Measurements from ENCODE around the gene CHD5.
"Not testable (repeated sequence)": the region's sequence is repeated elsewhere in the genome, so short reads cannot be mapped to it uniquely, and the experiment has no call there.

The CHD5 gene

DNA sequence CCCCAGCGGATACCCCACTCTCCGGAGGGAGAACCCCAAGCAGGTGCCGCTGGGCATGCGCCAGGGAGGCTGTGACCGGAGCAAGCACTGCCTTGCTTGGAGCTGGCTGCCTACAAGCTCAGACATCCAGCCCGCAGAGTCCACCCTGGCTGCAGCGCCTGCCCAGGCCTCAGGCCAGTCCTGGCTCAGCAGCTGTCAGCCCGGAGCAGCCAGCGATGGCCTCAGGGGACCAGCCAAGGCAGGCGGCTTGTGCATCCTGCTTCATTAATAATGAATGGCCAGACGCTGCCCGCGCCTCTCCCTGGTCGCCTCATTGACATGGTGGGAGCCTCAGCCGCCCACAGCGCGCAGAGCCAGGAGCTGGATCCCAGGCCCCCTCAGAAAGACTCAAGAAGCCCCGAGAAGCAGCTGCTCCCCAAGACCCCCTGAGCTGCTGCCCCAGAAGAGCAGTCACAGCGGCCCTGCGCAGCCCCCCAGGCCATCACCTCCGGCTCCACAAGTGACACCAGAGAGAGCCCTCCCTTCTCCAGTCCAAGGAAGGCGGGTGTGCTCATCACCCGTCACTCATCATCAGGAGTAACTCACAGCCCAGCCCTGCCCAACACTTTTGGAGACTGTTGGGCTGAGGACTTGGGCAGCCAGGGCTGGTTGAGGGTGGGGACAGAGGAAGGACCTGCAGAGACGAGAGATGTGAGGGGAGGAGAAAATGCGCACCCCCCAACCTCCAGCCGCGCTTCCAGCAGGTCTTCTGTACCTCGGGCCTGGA is 114.8 kb downstream of the CHD5 start:
- peak; percentile 50 for DNase-seq (ENCODE audit: low read depth, low spot score)

DNA sequence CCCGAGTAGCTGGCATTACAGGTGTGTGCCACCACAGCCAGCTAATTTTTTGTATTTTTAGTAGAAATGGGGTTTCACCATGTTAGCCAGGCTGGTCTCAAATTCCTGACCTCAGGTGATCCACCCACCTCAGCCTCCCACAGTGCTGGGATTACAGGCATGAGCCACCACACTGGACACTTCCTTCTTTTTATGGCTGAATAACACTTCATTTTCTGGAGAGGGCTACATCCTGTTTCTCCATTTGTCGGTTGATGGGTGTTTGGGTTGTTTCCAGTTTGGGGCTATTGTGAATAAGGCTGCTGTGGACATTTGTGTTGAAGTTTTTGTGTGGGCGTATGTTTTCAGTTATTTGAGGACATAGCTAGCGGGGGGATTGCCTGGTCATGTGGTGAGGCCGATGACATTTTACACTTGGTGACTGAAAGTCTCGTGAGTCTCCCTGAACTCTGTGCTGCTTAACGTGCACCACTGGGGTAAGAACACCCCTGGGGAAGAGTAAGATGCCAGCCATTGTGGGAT is 116.5 kb downstream of the CHD5 start:
- not testable (repeated sequence) for DNase-seq (ENCODE audit: low read depth, low spot score)

DNA sequence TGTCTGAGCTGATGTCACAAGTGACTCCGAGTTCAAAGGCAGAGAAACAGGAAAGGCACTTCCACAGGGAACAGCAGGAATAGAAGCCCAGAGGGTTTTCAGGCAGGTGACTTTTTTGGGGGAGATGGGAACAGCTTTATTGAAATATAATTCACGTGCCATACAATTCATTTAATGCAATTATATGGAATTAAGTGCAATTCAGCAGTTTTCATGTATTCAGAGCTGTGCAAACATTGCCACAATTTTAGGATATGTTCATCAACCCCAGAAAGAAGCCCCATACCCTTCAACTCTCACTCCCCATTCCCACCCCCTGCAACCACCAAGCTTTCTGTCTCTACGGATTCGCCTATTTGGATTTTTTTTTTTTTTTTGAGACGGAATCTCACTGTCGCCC is 117.5 kb downstream of the CHD5 start:
- no peak for DNase-seq (ENCODE audit: low read depth, low spot score)

DNA sequence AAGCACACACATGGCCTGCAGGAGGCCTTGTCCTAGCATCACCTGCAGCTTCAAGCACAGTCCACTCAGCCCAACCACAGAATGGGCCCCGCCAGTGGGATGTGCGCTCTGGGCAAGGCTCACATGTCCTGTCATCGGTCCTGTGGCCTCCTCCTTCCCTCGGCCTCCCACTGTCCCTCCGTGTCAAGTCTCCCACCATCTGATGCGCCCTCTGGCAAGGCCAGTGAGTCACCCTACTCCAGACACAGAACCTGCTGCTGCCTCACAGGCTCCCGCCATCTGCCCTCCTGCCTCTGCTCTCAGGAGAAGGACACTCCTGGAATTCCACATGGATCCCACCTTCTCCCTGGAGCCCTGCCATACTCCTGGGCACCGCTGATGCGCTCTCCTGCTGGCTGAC is 120.3 kb downstream of the CHD5 start:
- DNase-seq (ENCODE audit: low read depth, low spot score) = peak; percentile 68

DNA sequence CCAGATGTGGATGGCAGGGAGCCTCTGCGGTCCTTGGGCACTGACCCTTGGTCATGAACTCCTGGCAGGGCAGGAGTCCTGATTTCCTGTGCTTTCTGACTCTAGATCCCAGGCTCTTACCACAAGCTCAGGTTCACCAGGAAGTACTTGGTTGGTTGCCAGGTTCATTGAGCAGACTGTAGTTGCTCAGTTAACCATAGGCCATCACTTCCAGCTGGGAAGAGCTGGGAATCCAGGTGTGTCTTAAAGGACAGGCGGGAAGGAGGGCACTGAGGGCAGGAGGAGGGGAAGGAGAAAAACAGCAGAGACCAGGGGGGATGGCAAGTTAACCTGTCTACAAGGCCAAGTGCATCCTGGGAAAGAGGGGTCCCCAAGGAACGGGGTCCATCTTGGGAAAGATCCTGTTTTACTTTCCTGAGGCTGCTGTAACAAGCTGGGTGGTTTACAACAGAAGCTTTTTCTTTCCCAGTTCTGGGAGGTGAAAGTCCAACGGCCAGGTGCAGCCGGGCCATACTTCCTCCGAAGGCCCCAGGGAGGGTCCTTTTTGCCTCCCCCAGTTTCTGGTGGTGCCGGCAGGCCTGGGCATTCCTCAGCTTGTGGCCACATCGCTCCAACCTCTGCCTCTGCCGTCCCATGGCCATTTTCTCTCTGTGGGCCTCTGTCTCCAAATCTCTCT is 122.8 kb downstream of the CHD5 start:
- no peak for DNase-seq (ENCODE audit: low read depth, low spot score)

DNA sequence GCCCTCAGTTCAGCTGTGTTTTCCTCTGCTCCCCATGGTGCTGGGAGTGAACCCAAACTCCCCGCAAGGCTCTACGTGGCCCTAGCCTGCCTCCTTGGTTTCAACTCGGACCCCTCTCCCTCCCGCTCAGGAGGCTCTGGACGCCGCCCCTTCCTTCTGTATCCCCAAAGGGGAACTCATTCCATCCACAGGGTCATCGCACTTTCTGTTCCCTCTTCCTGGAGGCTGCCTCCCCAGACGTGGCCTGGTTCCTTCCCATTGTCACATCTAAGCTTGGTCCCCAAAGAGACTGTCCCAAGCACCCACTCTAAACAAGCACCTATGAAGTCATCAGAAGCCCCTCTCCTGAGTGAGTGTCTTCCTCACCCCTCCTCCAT is 123.6 kb downstream of the CHD5 start:
- DNase-seq (ENCODE audit: low read depth, low spot score) = no peak

DNA sequence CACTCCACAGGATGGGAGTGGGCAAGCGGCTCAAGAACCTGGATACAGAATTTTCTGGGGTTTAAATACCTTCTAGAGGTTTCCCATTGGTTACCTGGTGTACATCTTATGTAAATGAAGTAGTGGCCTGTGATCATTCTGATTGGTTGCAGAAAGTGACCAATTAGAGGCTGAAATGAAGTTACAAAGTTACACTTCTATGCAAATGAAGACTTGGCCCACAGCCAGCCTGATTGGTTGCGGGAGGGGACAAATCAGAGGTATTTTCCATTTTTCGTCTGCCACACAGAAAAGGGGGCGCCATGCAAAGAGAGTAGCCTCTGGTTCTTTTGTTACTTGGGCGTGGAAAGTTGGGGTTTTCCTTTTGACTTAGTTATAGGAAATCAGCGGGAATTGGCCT is 125.5 kb downstream of the CHD5 start:
- no peak for DNase-seq (ENCODE audit: low read depth, low spot score)

DNA sequence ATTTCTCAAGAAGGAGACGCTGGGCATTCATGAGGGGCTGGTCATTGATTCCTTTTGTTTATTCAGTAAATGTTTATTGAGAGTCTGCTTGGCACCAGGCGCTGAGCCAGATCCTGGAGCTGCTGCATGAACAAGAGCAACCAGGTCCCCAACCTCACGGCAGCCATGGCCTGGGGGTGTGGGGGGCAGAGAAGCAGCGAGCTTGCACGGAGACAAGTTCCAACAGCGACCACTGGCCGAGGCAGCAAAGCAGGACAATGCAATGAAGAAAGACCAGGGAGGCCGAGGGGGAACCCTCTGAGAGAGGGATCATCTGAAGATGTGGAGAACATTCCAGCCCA is 126.9 kb downstream of the CHD5 start:
- no peak for DNase-seq (ENCODE audit: low read depth, low spot score)

DNA sequence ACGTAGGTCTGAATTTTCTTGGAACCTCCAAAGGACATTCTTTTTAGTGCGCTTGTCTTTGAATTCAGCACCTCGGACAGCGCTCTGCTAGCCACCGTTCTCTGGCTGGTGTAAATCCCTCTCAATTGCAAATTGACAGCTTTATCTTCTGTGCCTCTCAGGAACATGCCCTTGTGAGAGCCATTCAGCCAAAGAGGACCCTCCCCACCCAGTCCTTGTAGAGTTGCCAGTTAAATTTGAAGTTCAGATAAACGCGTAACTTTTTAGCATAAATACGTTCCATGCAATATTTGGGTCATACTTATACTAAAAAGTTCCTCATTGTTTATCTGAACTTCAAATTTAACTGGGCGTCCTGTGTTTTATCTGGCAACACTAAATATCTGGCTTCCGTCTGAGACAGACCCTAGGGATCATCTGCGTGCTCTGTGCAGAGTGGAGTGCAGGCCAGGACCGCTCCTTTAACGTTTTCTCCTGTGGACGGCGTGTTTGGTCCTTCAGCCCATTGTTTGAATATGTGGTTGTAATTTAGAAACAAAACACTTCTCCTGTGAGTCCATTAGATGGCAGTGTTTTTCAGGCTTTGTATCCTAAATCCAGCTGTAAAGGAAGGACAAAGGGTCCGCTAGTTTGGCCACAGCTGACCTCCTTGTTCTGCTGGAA is 127.4 kb downstream of the CHD5 start:
- peak; percentile 71 for DNase-seq (ENCODE audit: low read depth, low spot score)

Measured in ELF-1 (cell line).